ENCODE data around the gene SLF2. TPM values are rescaled to one million over a fixed set of nuclear protein-coding genes. Genes with fewer than 3 reads are reported as not detected.

SLF2 gene
- total and polyA plus RNA-seq, 2 of the 8 experiments (the other 6 are each of a cell fraction or from before 2014, with no cell fraction given) = 5.5 to 20.9 TPM

DNA sequence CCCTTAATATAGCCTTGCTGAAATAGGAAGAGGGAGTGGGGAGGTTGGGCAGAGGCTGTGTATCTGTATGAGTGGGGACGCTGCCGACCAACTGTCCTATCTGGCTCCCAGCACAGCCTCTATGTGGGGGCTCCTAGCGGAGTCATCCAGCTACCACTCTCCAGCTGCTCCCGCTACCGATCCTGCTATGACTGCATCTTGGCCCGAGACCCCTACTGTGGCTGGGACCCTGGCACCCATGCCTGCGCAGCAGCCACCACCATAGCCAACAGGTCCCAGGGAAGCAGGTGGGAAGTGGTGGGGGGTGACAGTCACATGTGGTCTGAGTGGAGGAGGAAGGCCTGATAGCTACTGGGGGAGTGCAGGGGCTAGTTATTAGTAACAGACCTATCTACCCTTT lies 67.9 kb downstream of the SLF2 start:
- no peak for FAIRE-seq
- peak in 1 of 2 experiments; percentile 22 for DNase-seq (ENCODE audit: low read depth in 1 of 2, low spot score in 2 of 2)
- no peak overlapping the region for H3K14ac ChIP-seq (ENCODE audit: insufficient read length)
- TF ChIP-seq CTBP2 (IDR thresholded peaks at IDR 0.05; ENCODE audit: borderline replicate concordance, insufficient read depth, insufficient read length, low read length) = no peak
- TF ChIP-seq POU5F1 (IDR thresholded peaks at IDR 0.05; ENCODE audit: low read depth, low read length) = no peak
- no peak for TF ChIP-seq CBX5 (IDR thresholded peaks at IDR 0.05; ENCODE audit: low read depth, low read length)
- TF ChIP-seq KDM1A (IDR thresholded peaks at IDR 0.05; ENCODE audit: borderline replicate concordance, low read length) = no peak
- no peak for TF ChIP-seq NRF1 (IDR thresholded peaks at IDR 0.05; ENCODE audit: low read depth, low read length)

More for the DNA sequence above, 67.9 kb downstream of the SLF2 start:
- Histone ChIP-seq H2AFZ (ENCODE audit: low read length) (no peak overlapping the region), H3K27me3 (replicated peaks in 1 of 4; ENCODE audit: control insufficient read depth in 3 of 4, extremely low read depth in 1 of 4, insufficient read depth in 3 of 4, low read length in 3 of 4) (no peaks in the 10 kb centered on the region), H4K5ac (ENCODE audit: insufficient read length, low read depth, low read length) (no peak overlapping the region), H3K4me1 (replicated peaks in 1 of 4; ENCODE audit: control insufficient read depth in 3 of 4, insufficient read depth in 4 of 4, low read length in 3 of 4) (no peaks in the 10 kb centered on the region; a peak in 1 of 7 replicates), H2BK5ac (ENCODE audit: low read depth, low read length) (no peak overlapping the region), H3K9me3 (ENCODE audit: insufficient read depth in 2 of 2, low read depth in 1 of 2, low read length in 1 of 2) (no peaks in the 10 kb centered on the region), H2BK15ac (ENCODE audit: low read length) (no peak overlapping the region), H3K79me2 (ENCODE audit: control insufficient read depth in 1 of 2, insufficient read depth in 2 of 2, low read length in 2 of 2) (no peaks in the 10 kb centered on the region), H4K91ac (replicated peaks; ENCODE audit: insufficient read length, low read length) (no peak overlapping the region), H3K4me3 (ENCODE audit: extremely low read depth in 1 of 4, insufficient read depth in 2 of 4, low read depth in 3 of 4, low read length in 4 of 4) (no peak overlapping the region), H3K23me2 (ENCODE audit: low read depth, low read length) (no peaks in the 10 kb centered on the region), H3K27ac (ENCODE audit: low read depth, low read length) (no peak overlapping the region), H3K23ac (ENCODE audit: insufficient read length) (no peak overlapping the region), H2AK5ac (ENCODE audit: low read depth, low read length) (no peak overlapping the region), H3K4me2 (ENCODE audit: insufficient read depth in 1 of 2, low read depth in 2 of 2, low read length in 2 of 2) (no peak overlapping the region), H3K4ac (replicated peaks; ENCODE audit: insufficient read length, low read depth, low read length) (no peak overlapping the region), H3K9ac (replicated peaks in 1 of 4; ENCODE audit: extremely low read depth in 1 of 4, low read depth in 3 of 4, low read length in 3 of 4) (no peak overlapping the region), H2BK20ac (ENCODE audit: low read length) (no peak overlapping the region), H3K18ac (ENCODE audit: extremely low read depth, low read length) (no peak overlapping the region), H3K79me1 (ENCODE audit: low read depth, low read length) (no peaks in the 10 kb centered on the region), H2BK12ac (ENCODE audit: low read depth, low read length) (no peak overlapping the region), H3K36me3 (ENCODE audit: control insufficient read depth in 2 of 4, insufficient read depth in 4 of 4, low read length in 3 of 4) (peaks cover 0 to 19% (median 5%) of the 10 kb centered on the region in 4 experiments; a peak in 4 of 8 replicates), H3K56ac (replicated peaks; ENCODE audit: insufficient read length, low read depth, low read length) (no peak overlapping the region), H4K20me1 (replicated peaks in 1 of 2; ENCODE audit: control insufficient read depth in 1 of 2, insufficient read depth in 2 of 2, low read length in 2 of 2) (peaks cover 0 to 14% of the 10 kb centered on the region in 2 experiments), H2BK120ac (replicated peaks; ENCODE audit: low read depth, low read length) (no peak overlapping the region), H4K8ac (ENCODE audit: extremely low read depth, insufficient read depth, low read length) (no peak overlapping the region)
- POLR2A ChIA-PET (ENCODE audit: partially characterized antibody) = interaction anchor here (1.9 kb wide), 1 partner anchor 13 kb away, joined by 6 read pairs; no protein-coding TSS in a partner anchor
- 97% methylated on average over 7 of the region's 7 CpGs; no CpG with 5 or more reads in 1 of the 2 experiments for WGBS, 2 experiments (ENCODE audit: extremely low coverage in 1 of 2, insufficient coverage in 1 of 2, insufficient read length in 1 of 2, insufficient replicate concordance in 2 of 2, low coverage in 1 of 2, low lambda C conversion rate in 2 of 2, missing lambda C conversion rate in 1 of 2)
- CTCF ChIA-PET (ENCODE audit: partially characterized antibody) = interaction anchor here (0.8 to 2.8 kb wide), 7 partner anchors 10 to 34 kb away, joined by 3 to 15 read pairs (median 5); no protein-coding TSS in a partner anchor
